ENCODE measurements around the gene RTN1.

DNA sequence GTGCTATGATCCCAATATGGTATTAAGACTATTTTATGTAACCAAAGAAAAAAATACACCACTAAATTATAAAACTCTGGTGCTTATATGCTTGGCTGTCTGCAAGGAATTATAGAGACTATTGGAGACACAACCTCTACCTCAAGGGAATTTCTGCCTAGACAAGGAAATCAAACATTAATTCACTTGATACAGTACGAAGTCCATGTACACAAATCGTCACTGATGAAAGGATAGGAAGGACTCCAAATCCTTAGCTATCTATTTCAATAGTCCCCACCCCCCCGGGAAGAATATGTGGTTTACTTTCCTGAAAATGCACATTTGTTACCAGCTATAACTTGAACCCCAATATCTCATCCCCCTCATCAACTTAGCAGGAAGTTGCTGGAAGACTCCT is 21.9 kb downstream of the RTN1 start:
- TF ChIP-seq, protein P1, sequence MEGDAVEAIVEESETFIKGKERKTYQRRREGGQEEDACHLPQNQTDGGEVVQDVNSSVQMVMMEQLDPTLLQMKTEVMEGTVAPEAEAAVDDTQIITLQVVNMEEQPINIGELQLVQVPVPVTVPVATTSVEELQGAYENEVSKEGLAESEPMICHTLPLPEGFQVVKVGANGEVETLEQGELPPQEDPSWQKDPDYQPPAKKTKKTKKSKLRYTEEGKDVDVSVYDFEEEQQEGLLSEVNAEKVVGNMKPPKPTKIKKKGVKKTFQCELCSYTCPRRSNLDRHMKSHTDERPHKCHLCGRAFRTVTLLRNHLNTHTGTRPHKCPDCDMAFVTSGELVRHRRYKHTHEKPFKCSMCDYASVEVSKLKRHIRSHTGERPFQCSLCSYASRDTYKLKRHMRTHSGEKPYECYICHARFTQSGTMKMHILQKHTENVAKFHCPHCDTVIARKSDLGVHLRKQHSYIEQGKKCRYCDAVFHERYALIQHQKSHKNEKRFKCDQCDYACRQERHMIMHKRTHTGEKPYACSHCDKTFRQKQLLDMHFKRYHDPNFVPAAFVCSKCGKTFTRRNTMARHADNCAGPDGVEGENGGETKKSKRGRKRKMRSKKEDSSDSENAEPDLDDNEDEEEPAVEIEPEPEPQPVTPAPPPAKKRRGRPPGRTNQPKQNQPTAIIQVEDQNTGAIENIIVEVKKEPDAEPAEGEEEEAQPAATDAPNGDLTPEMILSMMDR (IDR thresholded peaks at IDR 0.05; ENCODE audit: low read depth, low read length) = no peak
- TF ChIP-seq EZH2phosphoT487 (IDR thresholded peaks at IDR 0.05; ENCODE audit: low read depth) = no peak

Data from OCI-LY3 (cell line).